RWPE1 (cell line): ENCODE results near the gene SMAD4.
"Not testable (repeated sequence)": the region's sequence is repeated elsewhere in the genome, so short reads cannot be mapped to it uniquely, and the experiment has no call there.

Experiments
- CTCF ChIA-PET: fragments of 350-600 bp; sonication (Branson Sonifier 250); formaldehyde crosslinking; extraction: SDS; loops from one replicate; lab custom pipeline; 2021; lab: Yijun Ruan, JAX
- POLR2A ChIA-PET: fragments of 400-600 bp; formaldehyde crosslinking; extraction: SDS; loops from one replicate; lab custom pipeline; 2020; ENCODE audit warnings: antibody characterized with exemption; ENCODE audit not compliant: low non-redundant PET; lab: Yijun Ruan, JAX
- DNase-seq: peaks from one replicate; pipeline ENCODE4 v3.0.0; 2012; ENCODE audit warnings: low spot score
- H3K27ac ChIP-seq: fragments of 450-650 bp; 2 replicates; pipeline ENCODE4 v1.5.1; 2017
- TF ChIP-seq, protein P1 (sequence below): fragments of 450-650 bp; conservative IDR thresholded peaks from 2 replicates; pipeline ENCODE4 v1.5.1; 2017; ENCODE audit warnings: low read depth, mild to moderate bottlenecking

SMAD4 gene

GRCh38 chr18:50989711-50990110 lies 40.3 kb upstream of the SMAD4 start:
- no peak for DNase-seq
- no peak overlapping the region for H3K27ac ChIP-seq
- TF ChIP-seq, protein P1, sequence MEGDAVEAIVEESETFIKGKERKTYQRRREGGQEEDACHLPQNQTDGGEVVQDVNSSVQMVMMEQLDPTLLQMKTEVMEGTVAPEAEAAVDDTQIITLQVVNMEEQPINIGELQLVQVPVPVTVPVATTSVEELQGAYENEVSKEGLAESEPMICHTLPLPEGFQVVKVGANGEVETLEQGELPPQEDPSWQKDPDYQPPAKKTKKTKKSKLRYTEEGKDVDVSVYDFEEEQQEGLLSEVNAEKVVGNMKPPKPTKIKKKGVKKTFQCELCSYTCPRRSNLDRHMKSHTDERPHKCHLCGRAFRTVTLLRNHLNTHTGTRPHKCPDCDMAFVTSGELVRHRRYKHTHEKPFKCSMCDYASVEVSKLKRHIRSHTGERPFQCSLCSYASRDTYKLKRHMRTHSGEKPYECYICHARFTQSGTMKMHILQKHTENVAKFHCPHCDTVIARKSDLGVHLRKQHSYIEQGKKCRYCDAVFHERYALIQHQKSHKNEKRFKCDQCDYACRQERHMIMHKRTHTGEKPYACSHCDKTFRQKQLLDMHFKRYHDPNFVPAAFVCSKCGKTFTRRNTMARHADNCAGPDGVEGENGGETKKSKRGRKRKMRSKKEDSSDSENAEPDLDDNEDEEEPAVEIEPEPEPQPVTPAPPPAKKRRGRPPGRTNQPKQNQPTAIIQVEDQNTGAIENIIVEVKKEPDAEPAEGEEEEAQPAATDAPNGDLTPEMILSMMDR, result no peak
- POLR2A ChIA-PET, result no interaction called here
- CTCF ChIA-PET, result no interaction called here

GRCh38 chr18:50992351-50992762 lies 37.7 kb upstream of the SMAD4 start:
- CTCF ChIA-PET, result no interaction called here
- POLR2A ChIA-PET, result no interaction called here
- TF ChIP-seq, protein P1, result no peak

DNA sequence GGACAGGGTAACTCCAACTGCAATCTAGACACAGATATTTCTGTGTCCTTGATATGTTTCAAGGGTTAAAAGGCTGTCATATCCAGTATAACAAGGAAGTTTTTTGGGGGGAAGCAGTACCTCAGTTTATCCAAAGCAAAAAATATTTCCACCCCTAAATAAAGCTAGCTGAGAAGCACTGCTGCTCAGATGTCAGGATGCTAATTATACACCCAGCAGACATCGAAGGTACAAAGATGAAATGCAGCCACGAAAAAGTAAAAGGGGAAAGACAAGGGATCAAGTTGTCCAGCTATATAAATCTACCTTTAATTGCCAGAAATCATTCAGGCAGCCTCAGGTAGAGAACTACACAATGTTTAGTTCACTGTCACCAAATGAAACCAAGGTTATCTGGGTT lies 36.0 kb upstream of the SMAD4 start:
- CTCF ChIA-PET, result no interaction called here
- no peak overlapping the region for H3K27ac ChIP-seq
- POLR2A ChIA-PET, result no interaction called here
- no peak for DNase-seq
- TF ChIP-seq, protein P1, result no peak

More at GRCh38 chr18:50992351-50992762, 37.7 kb upstream of the SMAD4 start:
- no peak overlapping the region for H3K27ac ChIP-seq
- DNase-seq, result no peak

DNA sequence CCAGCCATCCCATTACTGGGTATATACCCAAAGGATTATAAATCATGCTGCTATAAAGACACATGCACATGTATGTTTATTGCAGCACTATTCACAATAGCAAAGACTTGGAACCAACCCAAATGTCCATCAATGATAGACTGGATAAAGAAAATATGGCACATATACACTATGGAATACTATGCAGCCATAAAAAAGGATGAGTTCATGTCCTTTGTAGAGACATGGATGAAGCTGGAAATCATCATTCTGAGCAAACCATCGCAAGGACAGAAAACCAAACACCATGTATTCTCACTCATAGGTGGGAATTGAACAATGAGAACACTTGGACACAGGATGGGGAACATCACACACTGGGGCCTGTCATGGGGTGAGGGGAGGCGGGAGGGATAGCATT lies 26.8 kb upstream of the SMAD4 start:
- CTCF ChIA-PET, POLR2A ChIA-PET, DNase-seq, H3K27ac ChIP-seq: not testable (repeated sequence)

DNA sequence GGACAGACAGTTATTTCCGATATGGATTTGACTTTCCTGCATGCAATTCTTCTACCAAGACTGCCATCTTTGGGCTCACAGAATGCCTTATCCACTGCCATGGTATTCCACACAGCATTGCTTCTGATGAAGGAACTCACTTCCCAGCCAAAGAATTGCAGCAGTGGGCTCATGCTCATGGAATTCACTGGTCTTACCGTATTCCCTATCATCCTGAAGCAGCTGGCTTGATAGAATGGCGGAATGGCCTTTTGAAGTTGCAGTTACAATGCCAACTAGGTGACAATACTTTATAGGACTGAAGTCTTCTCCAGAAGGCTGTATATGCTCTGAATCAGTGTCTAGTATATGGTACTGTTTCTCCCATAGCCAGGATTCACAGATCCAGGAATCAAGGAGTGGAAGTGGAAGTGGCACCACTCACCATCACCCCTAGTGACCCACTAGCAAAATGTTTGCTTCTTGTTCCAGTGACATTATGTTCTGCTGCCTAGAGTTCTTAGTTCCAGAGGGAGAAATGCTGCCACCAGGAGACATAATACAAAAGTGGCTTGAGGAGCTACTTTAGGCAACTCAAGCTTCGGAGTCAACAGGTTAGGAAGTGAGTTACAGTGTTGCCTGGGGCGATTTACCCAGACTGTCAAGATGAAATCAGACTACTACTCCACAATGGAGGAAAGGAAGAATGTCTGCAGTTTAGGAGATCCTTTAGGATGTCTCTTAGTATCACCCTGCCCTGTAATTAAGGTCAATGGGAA lies 23.8 kb upstream of the SMAD4 start:
- CTCF ChIA-PET, result no interaction called here
- H3K27ac ChIP-seq, result no peak overlapping the region
- TF ChIP-seq, protein P1, result no peak
- POLR2A ChIA-PET, result no interaction called here
- DNase-seq, result no peak

- POLR2A ChIA-PET, result no interaction called here
- no peak overlapping the region for H3K27ac ChIP-seq
- TF ChIP-seq, protein P1, result no peak
- DNase-seq, result no peak
- CTCF ChIA-PET, result no interaction called here
Measured at GRCh38 chr18:51006948-51007789, 22.8 kb upstream of the SMAD4 start.

GRCh38 chr18:51007790-51008139 lies 22.2 kb upstream of the SMAD4 start:
- CTCF ChIA-PET, result no interaction called here
- no peak for DNase-seq
- H3K27ac ChIP-seq, result no peak overlapping the region
- TF ChIP-seq, protein P1, result no peak
- POLR2A ChIA-PET, result no interaction called here
